Muscle layer of colon (tissue), 2 donors: ENCODE results near the gene PTPRD.

Experiments used
- H3K27ac ChIP-seq: one replicate; pipeline ENCODE4 v1.7.0; 2013; ENCODE audit warnings: low read depth, mild to moderate bottlenecking, low read length, moderate library complexity
- H3K27me3 ChIP-seq, 2 donors: one replicate each; pipeline ENCODE4 v1.7.0; 2013; ENCODE audit warnings: low read length in 2 of 2, mild to moderate bottlenecking in 2 of 2; ENCODE audit not compliant: insufficient read depth in 2 of 2, control insufficient read depth in 1 of 2
- H3K36me3 ChIP-seq: one replicate; pipeline ENCODE4 v1.7.0; 2013; ENCODE audit warnings: mild to moderate bottlenecking, low read length; ENCODE audit not compliant: insufficient read depth
- H3K4me1 ChIP-seq: one replicate; pipeline ENCODE4 v1.7.0; 2013; ENCODE audit warnings: mild to moderate bottlenecking, low read length; ENCODE audit not compliant: insufficient read depth
- H3K4me3 ChIP-seq, 2 donors: one replicate each; pipeline ENCODE4 v1.7.0; 2013; ENCODE audit warnings: low read length in 2 of 2, low read depth in 1 of 2, mild to moderate bottlenecking in 1 of 2, moderate library complexity in 1 of 2
- H3K9ac ChIP-seq: one replicate; pipeline ENCODE4 v1.7.0; 2013; ENCODE audit warnings: low read length
- H3K9me3 ChIP-seq: one replicate; pipeline ENCODE4 v1.7.0; 2013; ENCODE audit warnings: mild to moderate bottlenecking, low read length
- donor health status: abdominal sarcoma.
- donor health status: Adenocarcinoma of cecum.

Gene PTPRD

GRCh38 chr9:9536523-9536922 is 1076.3 kb downstream of the PTPRD start:
- Histone ChIP-seq H3K9me3 (no peaks in the 10 kb centered on the region), H3K4me3 (no peak overlapping the region), H3K4me1 (no peaks in the 10 kb centered on the region), H3K27me3 (no peaks in the 10 kb centered on the region), H3K36me3 (no peaks in the 10 kb centered on the region), H3K9ac (no peak overlapping the region), H3K27ac (no peak overlapping the region)

GRCh38 chr9:9523476-9524139 is 1089.2 kb downstream of the PTPRD start:
- H3K27ac ChIP-seq = no peak overlapping the region
- no peaks in the 10 kb centered on the region for H3K36me3 ChIP-seq
- H3K9ac ChIP-seq = no peak overlapping the region
- no peaks in the 10 kb centered on the region for H3K4me1 ChIP-seq
- H3K4me3 ChIP-seq = no peak overlapping the region
- H3K27me3 ChIP-seq = no peaks in the 10 kb centered on the region
- no peaks in the 10 kb centered on the region for H3K9me3 ChIP-seq

GRCh38 chr9:9522406-9522805 is 1090.4 kb downstream of the PTPRD start:
- H3K9me3 ChIP-seq = no peaks in the 10 kb centered on the region
- no peak overlapping the region for H3K9ac ChIP-seq
- no peak overlapping the region for H3K4me3 ChIP-seq
- H3K4me1 ChIP-seq = no peaks in the 10 kb centered on the region
- H3K27me3 ChIP-seq = no peaks in the 10 kb centered on the region
- no peak overlapping the region for H3K27ac ChIP-seq
- H3K36me3 ChIP-seq = no peaks in the 10 kb centered on the region

- no peaks in the 10 kb centered on the region for H3K36me3 ChIP-seq
- H3K9me3 ChIP-seq = no peaks in the 10 kb centered on the region
- no peak overlapping the region for H3K4me3 ChIP-seq
- H3K4me1 ChIP-seq = no peaks in the 10 kb centered on the region
- H3K9ac ChIP-seq = no peak overlapping the region
- no peaks in the 10 kb centered on the region for H3K27me3 ChIP-seq
- no peak overlapping the region for H3K27ac ChIP-seq
Measured at GRCh38 chr9:9521033-9521779, 1091.6 kb downstream of the PTPRD start.

- no peak overlapping the region for H3K27ac ChIP-seq
- no peaks in the 10 kb centered on the region for H3K9me3 ChIP-seq
- H3K4me3 ChIP-seq = no peak overlapping the region
- no peaks in the 10 kb centered on the region for H3K27me3 ChIP-seq
- H3K4me1 ChIP-seq = no peaks in the 10 kb centered on the region
- H3K9ac ChIP-seq = no peak overlapping the region
- no peaks in the 10 kb centered on the region for H3K36me3 ChIP-seq
Measured at GRCh38 chr9:9504869-9505268, 1107.9 kb downstream of the PTPRD start.

- no peaks in the 10 kb centered on the region for H3K9me3 ChIP-seq
- H3K36me3 ChIP-seq = no peaks in the 10 kb centered on the region
- H3K27ac ChIP-seq = no peak overlapping the region
- no peaks in the 10 kb centered on the region for H3K4me1 ChIP-seq
- no peak overlapping the region for H3K9ac ChIP-seq
- H3K4me3 ChIP-seq = no peak overlapping the region
- no peaks in the 10 kb centered on the region for H3K27me3 ChIP-seq
Measured at GRCh38 chr9:9499546-9499945, 1113.3 kb downstream of the PTPRD start.

GRCh38 chr9:9498846-9499245 is 1114.0 kb downstream of the PTPRD start:
- Histone ChIP-seq H3K4me1 (no peaks in the 10 kb centered on the region), H3K27me3 (no peaks in the 10 kb centered on the region), H3K9ac (no peak overlapping the region), H3K27ac (no peak overlapping the region), H3K9me3 (no peaks in the 10 kb centered on the region), H3K36me3 (no peaks in the 10 kb centered on the region), H3K4me3 (no peak overlapping the region)

- Histone ChIP-seq H3K4me1 (no peaks in the 10 kb centered on the region), H3K4me3 (no peak overlapping the region), H3K36me3 (no peaks in the 10 kb centered on the region), H3K27me3 (no peaks in the 10 kb centered on the region), H3K27ac (no peak overlapping the region), H3K9me3 (no peaks in the 10 kb centered on the region), H3K9ac (no peak overlapping the region)
Measured at GRCh38 chr9:9498128-9498527, 1114.7 kb downstream of the PTPRD start.

- no peak overlapping the region for H3K9ac ChIP-seq
- H3K9me3 ChIP-seq = no peaks in the 10 kb centered on the region
Measured at GRCh38 chr9:9494336-9494735, 1118.5 kb downstream of the PTPRD start.

GRCh38 chr9:9492506-9492905 is 1120.3 kb downstream of the PTPRD start:
- Histone ChIP-seq H3K4me3 (no peak overlapping the region), H3K4me1 (no peaks in the 10 kb centered on the region), H3K9me3 (no peaks in the 10 kb centered on the region), H3K9ac (no peak overlapping the region), H3K27ac (no peak overlapping the region), H3K27me3 (no peaks in the 10 kb centered on the region), H3K36me3 (no peaks in the 10 kb centered on the region)

More at GRCh38 chr9:9494336-9494735, 1118.5 kb downstream of the PTPRD start:
- no peak overlapping the region for H3K4me3 ChIP-seq
- no peak overlapping the region for H3K27ac ChIP-seq
- H3K27me3 ChIP-seq = no peaks in the 10 kb centered on the region
- no peaks in the 10 kb centered on the region for H3K4me1 ChIP-seq
- no peaks in the 10 kb centered on the region for H3K36me3 ChIP-seq

- no peaks in the 10 kb centered on the region for H3K36me3 ChIP-seq
- H3K27me3 ChIP-seq = no peaks in the 10 kb centered on the region
- H3K9me3 ChIP-seq = no peaks in the 10 kb centered on the region
- no peak overlapping the region for H3K27ac ChIP-seq
- H3K4me1 ChIP-seq = no peaks in the 10 kb centered on the region
- no peak overlapping the region for H3K9ac ChIP-seq
- no peak overlapping the region for H3K4me3 ChIP-seq
Measured at GRCh38 chr9:9489183-9489582, 1123.6 kb downstream of the PTPRD start.

- H3K36me3 ChIP-seq = no peaks in the 10 kb centered on the region
- no peaks in the 10 kb centered on the region for H3K27me3 ChIP-seq
- H3K4me1 ChIP-seq = no peaks in the 10 kb centered on the region
Measured at GRCh38 chr9:9483175-9483574, 1129.6 kb downstream of the PTPRD start.

More at GRCh38 chr9:9483175-9483574, 1129.6 kb downstream of the PTPRD start:
- H3K4me3 ChIP-seq = no peak overlapping the region
- no peak overlapping the region for H3K27ac ChIP-seq
- H3K9ac ChIP-seq = no peak overlapping the region
- no peaks in the 10 kb centered on the region for H3K9me3 ChIP-seq
